ENCODE data around the gene PDZK1IP1.
"Not testable (repeated sequence)": the region's sequence is repeated elsewhere in the genome, so short reads cannot be mapped to it uniquely, and the experiment has no call there.

The PDZK1IP1 gene

GRCh38 chr1:47223921-47224675, 34.3 kb upstream of the PDZK1IP1 start:
- DNase-seq, result no peak

DNA sequence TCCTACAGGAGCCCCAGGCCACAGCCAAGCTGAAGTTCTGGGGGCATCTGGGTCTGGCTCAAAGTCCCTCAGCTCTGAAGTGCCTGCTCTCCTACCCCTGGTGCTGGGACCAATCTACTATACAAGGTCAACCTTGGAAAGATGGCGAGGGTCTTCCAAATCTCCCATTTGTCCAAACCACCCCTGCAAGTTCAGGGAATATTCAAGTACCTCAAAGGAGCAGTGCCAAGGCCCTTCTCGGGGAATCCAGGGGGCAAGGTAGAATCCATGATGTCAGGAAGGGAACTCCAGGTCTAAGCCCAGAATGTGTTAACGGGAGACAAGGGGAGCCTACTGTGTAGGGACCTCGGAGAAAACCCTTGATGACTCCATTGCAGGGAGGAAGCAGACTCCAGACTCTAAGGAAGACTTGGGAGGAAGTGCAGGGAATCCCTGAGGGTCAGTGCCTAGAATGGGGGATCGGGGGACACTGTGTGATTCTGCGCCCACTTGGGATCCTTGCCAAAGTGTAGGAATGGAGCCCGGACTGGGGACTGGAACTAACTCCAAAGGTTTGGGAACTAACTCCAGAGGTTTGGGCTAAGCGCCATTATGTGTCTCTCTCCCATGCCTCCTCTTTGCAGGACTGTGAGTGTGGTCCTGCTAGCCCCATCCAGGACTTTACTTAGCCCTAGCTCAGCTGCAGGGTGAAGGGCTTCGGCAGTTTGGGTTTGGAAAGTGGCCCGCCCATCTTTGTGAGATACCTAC, 33.5 kb upstream of the PDZK1IP1 start:
- no peak for DNase-seq

- no peak for DNase-seq
Observed at GRCh38 chr1:47222476-47222875, 32.6 kb upstream of the PDZK1IP1 start.

GRCh38 chr1:47219590-47220220, 29.9 kb upstream of the PDZK1IP1 start:
- no peak for DNase-seq

GRCh38 chr1:47219001-47219400, 29.2 kb upstream of the PDZK1IP1 start:
- no peak for DNase-seq

DNA sequence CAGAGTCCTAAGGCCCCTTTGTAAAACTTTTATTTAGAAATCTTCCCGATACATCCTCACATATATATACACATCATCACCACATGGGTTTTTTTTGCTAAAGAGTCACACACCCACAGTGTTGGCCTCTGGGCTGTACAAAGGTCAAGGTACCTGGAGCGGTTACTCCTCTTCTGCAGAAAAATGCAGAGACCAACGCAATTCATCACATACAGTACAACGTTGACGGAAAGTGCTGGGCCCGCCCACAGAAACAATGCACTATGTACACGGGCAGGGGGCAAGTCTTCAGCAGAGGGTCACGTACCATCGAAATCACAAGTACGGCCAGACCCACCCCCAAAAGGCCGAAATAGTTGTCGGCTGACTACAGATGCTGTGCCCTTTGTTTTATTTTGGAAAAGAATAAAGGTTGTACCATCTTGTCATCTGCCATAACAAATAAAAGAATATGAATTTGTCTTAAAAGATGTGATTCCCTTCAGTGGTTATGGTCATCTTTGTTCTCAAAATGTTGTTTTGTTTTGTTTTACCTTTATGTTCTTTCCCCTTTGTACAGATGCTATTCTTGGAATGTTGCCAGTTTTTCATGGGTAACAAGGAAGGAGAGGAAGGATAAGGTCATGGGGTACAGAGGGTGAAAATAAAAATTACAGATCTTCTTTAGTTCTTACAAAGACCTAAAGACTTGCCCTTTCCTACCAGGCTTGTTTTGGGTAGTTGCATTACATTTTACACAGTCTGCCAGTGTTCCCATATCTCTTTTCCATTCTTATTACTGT, 26.6 kb upstream of the PDZK1IP1 start:
- DNase-seq, result no peak

- DNase-seq, result no peak
Observed at GRCh38 chr1:47215713-47216112, 25.9 kb upstream of the PDZK1IP1 start.

DNA sequence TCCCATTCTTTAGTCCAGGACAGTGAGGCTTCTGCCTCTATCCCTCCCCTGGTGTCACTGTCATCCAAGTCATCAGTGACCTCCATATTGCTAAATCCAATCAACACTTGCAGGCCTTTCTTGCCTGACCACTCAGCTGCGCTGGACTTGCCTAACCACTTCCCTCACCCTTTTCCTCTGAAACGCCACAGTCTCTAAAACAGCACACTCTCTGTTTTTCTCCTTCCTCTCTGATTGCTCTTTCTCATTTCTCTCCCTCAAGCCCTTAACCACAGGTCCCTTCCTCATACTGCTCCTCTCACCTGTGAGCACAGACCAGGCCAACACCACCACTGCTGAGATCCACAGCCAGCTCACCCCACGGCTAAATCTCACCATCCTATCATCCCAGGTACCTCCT, 24.7 kb upstream of the PDZK1IP1 start:
- DNase-seq, result no peak

- no peak for DNase-seq
Observed at GRCh38 chr1:47213230-47213963, 23.6 kb upstream of the PDZK1IP1 start.

DNA sequence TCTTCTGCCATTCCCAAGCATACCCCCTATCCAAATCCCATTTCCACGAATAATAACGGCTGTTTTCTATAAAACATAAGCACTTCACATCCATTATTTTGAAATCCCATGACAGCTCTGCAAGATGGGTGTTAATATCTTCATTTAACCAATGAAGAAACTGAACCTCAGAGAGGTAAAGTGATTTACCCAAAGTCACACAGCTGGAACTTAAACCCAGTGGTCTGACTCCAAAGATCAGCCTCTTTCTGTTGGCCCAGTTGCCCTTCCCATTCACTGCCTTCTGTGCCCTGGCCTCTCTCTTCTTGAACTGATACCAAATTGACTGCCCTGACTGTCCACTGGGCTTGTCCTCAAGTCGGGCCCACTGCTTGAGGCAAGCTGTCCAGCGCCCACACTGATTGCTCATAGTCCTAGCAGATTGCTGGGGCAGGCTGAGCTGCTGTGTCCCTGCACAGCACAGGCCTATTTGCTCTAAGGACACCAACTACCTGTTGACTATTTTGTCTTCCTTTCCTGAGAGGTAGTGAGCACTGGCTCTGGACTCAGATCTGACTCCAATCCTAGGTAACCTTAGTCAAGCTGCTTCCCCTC, 22.9 kb upstream of the PDZK1IP1 start:
- no peak for DNase-seq

DNA sequence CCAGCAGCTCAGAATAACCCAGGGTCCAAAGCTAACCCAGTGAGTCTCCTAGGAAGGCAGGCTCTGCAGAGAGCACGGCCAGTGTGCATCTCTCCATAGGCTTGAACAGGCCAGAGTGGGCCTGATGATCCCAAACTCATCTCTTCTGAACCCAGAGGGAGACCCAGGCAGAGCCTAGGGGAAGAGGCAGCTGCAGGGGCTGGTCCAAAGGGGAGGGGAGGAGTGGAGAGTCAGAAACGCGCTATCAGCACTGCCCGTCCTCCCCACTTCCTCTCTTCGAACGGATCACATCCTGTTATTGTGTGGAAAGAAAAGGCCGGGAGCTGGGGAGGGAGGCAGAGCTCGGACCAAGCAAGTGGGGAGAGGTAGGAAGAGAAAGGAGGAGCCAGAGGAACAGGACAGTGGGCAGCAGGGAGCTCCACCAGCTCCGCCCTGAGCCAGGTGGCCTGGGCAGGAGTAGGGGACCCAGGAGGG, 22.0 kb upstream of the PDZK1IP1 start:
- DNase-seq, result no peak

DNA sequence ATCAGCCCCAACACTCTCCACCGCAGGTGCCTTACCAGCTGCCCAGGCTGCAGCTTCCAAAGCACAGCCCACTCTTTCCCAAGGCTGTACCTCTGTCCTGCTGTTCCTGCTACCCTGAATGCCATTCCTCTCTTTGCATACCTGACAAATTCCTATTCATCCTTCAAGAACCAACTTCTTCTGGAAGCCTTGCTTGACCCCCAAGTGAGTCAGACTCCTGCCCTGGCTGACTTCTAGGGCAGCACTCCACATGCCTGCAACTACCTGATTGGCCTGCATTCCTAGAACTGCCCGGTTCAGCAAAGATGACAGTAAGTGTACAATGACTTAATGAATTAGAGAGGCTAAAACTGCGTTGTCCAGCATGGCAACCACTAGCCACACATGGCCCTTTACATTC, 20.8 kb upstream of the PDZK1IP1 start:
- DNase-seq, result no peak

DNA sequence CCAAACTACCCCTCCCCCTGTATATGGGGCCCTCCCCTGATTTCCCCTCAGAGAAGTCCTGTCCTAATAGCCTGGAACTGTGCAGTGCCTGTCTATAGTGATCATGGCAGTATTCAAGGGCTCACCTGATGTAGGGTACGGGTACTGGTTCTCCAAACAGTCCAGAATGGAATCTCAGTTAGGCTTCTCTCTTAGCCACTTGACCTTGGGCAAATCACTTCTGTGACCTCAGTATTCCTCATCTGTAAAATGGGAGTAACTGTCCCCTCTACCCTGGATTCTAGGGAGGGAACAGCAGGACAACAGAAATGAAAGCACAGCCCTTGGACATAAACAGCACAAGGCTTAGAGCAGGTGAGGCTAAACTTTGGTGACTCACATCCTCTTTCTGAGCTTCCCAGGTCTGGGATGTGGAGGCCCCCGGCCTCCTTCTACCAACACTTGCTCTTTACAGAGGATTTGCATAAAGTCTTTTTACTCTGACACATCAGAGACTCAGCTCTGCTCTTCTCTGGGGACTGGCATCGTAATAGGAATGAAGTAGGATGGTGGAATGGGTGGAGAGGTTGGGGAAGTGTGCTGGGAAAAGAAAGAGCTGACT, 20.0 kb upstream of the PDZK1IP1 start:
- no peak for DNase-seq

DNA sequence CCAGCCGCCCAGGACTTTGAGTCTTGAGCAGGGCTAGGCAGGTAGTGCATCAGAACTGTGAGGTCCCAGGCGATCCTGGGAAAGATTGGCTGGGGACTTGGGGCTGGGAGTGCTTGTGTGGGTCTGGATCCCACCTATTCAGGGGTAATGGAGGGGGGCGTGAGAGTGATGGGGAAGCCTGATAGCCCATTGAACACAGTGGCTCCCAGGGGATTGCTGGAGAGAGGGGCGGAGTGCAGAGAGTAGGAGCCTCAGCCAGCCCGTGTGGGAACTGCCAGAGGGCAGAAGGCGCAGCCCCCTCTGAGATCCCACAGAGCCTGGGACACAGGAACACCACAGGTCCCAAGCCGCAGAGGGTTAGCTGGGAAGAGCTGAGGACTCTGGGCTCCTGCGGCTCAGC, 19.3 kb upstream of the PDZK1IP1 start:
- no peak for DNase-seq

DNA sequence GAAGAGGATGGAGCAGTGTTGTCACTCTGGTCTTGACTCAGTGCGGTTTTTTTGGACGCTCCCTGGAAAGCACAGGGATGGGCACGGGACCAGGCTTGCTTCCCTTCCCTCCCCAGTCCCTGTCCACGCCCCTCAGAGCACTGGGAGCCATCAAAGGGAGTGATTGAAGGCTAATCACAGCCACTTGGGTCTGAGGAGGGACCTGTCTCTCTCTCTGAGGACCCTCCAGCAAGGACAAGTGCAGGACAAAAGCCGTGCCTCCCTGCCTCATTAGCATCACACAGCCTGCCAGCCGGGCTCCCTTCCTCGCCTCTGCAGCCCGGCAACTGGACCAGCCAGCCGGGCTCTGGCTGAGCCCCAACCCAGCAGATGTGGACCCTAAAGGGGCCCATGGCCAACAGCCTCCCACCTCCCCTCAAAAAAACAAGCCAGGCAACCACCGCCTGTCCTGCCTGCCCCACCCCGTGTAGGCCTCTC, 18.6 kb upstream of the PDZK1IP1 start:
- no peak for DNase-seq

DNA sequence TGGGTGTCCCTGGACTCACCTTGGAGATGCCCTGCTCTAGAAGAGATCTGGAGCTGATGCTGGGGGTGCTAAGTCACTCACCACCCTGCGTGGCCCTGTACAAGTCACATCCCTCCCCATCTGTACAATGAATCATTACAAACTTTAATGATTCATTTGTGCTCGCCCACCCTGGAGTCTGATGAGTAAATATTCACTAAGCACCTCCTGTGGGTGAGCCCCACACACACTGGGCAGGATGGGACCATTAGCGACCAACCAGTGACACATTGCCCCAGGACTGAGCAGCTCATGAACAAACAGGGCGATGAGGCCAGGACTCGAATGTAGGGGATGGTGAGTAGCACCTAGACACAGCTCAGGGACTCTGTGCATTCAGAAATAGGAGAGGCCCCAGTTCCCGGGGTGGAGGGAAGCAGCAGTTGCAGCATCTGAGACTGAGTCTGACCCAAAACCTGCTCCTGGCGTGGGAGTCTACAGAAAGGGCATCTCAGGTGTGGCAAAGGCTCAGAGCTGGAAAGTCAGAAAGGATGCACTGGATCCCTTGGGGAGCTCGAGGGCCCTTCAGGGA, 18.1 kb upstream of the PDZK1IP1 start:
- DNase-seq, result no peak

DNA sequence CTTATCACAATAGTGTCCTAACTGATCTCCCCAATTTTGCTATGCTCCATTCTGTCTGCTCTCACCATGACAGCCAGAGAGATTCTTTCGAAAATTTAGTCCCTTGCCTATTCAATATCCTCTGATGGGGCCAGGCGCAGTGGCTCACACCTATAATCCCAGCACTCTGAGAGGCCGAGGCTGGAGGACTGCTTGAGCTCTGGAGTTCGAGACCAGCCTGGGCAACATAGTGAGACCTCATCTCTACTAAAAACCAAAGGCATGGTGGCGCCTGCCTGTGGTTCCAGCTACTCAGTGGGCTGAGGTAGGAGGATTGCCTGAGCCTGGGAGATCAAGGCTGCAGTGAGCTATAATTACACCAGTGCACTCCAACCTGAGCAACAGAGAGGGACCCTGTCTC, 16.1 kb upstream of the PDZK1IP1 start:
- DNase-seq, result no peak

- DNase-seq, result not testable (repeated sequence)
Observed at GRCh38 chr1:47203504-47203903, 13.7 kb upstream of the PDZK1IP1 start.

GRCh38 chr1:47201179-47201578, 11.3 kb upstream of the PDZK1IP1 start:
- DNase-seq, result no peak

GRCh38 chr1:47198214-47198613, 8.4 kb upstream of the PDZK1IP1 start:
- DNase-seq, result no peak

GRCh38 chr1:47196622-47197021, 6.8 kb upstream of the PDZK1IP1 start:
- no peak for DNase-seq

Data from T1000 (cell line).